ENCODE results near the gene PIP5K1C.
"Not testable (repeated sequence)": the region's sequence is repeated elsewhere in the genome, so short reads cannot be mapped to it uniquely, and the experiment has no call there.

Gene PIP5K1C

DNA sequence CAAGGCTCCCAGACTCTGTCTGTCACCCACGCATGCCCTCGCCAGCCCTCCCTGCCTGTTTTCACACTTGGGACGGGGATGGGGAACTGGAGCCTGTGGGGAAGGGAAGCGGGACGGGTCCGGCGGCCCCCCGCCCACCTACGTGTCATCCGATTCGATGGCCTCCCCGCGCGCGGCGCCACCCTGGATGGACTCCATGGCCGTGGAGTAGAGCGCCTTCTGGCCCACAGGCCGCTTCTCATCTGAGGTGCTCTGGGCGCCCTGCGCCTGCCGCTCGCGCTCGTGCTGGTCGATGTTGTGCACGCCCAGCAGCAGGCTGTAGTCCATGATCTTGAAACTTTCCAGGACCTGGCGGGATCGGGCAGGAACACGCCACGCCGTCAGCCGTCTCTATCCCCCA is 48.6 kb downstream of the PIP5K1C start:
- Mint-ChIP-seq H3K9me3 (no peaks in the 10 kb centered on the region), H3K27me3 (ENCODE audit: low read depth, poor library complexity) (no peaks in the 10 kb centered on the region), H3K36me3 (ENCODE audit: low read depth) (peaks cover 15% of the 10 kb centered on the region), H3K27ac (no peak overlapping the region), H3K4me1 (no peaks in the 10 kb centered on the region), H3K4me3 (no peak overlapping the region)
- TF ChIP-seq CTCF (IDR thresholded peaks at IDR 0.05) = no peak
- DNase-seq = no peak

- no peaks in the 10 kb centered on the region for H3K4me1 Mint-ChIP-seq
- no peak for DNase-seq
- no peak for TF ChIP-seq CTCF (IDR thresholded peaks at IDR 0.05)
- H3K36me3 Mint-ChIP-seq (ENCODE audit: low read depth) = peaks cover 15% of the 10 kb centered on the region
- H3K9me3 Mint-ChIP-seq = no peaks in the 10 kb centered on the region
- no peaks in the 10 kb centered on the region for H3K27me3 Mint-ChIP-seq (ENCODE audit: low read depth, poor library complexity)
- H3K4me3 Mint-ChIP-seq = no peak overlapping the region
- H3K27ac Mint-ChIP-seq = no peak overlapping the region
These were observed 50.4 kb downstream of the PIP5K1C start for GRCh38 chr19:3649888-3650287.

DNA sequence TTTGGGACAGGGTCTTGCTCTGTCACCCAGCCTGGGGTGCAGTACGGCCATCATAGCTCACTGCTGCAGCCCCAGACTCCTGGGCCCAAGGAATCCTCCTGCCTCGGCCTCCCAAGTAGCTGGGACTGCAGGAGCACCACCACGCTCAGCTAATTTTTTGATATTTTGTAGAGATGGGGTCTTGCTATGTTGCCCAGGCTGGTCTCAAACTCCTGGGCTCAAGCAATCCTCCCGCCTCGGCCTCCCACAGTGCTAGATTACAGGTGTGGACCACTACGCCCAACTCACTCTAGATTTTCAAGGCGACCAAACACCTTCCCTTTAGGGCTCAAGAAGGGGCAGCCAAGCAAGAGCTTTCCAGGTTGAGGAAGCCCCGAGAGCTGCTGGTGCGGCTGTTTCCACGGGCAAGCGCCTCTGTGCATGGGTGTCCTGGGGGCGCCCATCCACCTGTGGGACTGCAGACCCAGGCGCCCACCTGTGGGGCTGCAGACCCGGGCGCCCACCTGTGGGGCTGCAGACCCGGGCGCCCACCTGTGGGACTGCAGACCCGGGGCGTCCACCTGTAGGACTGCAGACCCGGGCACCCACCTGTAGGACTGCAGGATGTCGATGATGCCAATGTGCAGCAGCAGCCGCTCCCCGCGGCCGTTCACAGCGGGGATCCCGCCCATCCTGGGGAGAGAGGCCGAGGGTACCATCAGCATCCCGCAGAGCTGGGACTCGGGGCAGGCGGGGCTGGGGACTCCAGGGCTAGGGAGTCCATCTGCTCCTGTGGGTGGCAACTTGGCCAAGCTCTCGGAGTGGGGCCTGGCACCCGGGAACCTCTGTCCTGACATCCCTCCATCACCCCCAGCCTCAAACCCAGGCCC is 52.0 kb downstream of the PIP5K1C start:
- Mint-ChIP-seq H3K9me3 (no peaks in the 10 kb centered on the region), H3K4me3 (no peak overlapping the region), H3K27ac (no peak overlapping the region), H3K4me1 (no peaks in the 10 kb centered on the region), H3K27me3 (ENCODE audit: low read depth, poor library complexity) (no peaks in the 10 kb centered on the region), H3K36me3 (ENCODE audit: low read depth) (peaks cover 15% of the 10 kb centered on the region)
- no peak for TF ChIP-seq CTCF (IDR thresholded peaks at IDR 0.05)
- no peak for DNase-seq

DNA sequence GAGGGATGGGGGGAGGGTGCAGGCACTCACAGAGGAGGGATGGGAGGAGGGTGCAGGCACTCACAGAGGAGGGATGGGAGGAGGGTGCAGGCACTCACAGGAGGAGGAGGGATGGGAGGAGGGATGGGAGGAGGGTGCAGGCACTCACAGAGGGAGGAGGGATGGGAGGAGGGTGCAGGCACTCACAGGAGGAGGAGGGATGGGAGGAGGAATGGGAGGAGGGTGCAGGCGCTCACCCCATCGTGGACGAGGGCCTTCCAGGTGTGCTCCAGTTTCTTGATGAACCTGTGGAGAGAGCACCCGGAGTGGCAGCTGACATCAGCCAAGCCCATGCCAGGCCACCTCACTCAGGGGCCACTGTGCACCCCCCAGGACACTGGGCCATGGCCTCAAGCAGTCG is 53.2 kb downstream of the PIP5K1C start:
- DNase-seq; H3K9me3 Mint-ChIP-seq; H3K4me3 Mint-ChIP-seq; H3K27ac Mint-ChIP-seq; H3K4me1 Mint-ChIP-seq; H3K27me3 Mint-ChIP-seq (ENCODE audit: low read depth, poor library complexity): not testable (repeated sequence)
- peaks cover 15% of the 10 kb centered on the region for H3K36me3 Mint-ChIP-seq (ENCODE audit: low read depth)

DNA sequence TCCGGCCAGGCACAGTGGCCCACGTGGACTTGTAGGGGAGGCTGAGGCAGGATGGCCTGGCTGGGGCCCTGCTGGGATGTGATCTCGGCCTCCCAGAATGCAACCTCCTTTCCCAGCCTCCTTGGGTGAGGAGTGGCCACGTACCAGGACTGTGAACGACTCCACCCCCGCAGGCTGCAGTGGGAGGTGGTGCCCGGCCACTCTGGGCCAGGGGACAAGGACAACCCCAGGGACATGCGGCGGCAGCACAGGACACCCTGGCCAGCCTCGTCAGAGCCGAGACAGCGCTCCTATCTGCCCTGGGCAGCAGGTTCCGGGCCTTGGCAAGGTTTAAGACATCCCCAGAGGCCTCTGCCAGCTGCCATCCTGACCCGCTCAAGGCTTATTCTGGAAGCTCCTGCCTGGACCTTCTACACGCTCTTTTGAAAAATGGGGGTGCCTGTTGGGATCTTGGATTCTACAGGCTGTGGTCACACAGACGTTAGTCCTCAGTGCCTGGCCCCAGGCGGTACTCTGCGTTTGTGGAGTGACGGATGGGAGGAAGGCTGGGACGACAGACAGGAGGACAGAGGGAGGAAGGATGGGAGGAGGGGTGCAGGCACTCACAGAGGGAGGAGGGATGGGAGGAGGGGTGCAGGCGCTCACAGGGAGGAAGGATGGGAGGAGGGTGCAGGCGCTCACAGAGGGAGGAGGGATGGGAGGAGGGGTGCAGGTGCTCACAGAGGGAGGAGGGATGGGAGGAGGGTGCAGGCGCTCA is 53.8 kb downstream of the PIP5K1C start:
- DNase-seq = no peak
- Mint-ChIP-seq H3K36me3 (ENCODE audit: low read depth) (peaks cover 10% of the 10 kb centered on the region), H3K27me3 (ENCODE audit: low read depth, poor library complexity) (no peaks in the 10 kb centered on the region), H3K4me3 (no peak overlapping the region), H3K9me3 (no peaks in the 10 kb centered on the region), H3K27ac (no peak overlapping the region), H3K4me1 (no peaks in the 10 kb centered on the region)
- TF ChIP-seq CTCF (IDR thresholded peaks at IDR 0.05) = no peak

DNA sequence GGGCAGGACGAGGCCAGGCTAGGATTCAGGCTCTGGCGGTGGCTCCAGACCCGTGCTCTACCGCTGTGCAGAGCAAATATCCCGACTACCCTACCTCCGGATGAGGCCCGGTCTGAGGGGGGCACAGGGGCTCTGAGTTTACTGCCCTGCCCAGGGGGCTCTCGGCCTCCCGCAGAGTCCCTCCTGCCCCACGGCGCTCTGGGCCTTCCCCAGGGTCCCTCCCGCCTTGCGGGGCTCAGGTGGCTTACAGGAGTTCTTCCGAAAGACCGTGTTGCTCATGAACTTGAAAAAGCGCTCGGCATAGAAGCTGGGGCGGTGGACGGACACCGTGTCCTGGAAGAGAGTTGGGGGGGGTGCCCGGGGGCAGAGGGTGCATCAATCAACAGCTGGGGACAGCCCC is 54.5 kb downstream of the PIP5K1C start:
- H3K4me1 Mint-ChIP-seq = no peaks in the 10 kb centered on the region
- H3K9me3 Mint-ChIP-seq = no peaks in the 10 kb centered on the region
- H3K27ac Mint-ChIP-seq = no peak overlapping the region
- TF ChIP-seq CTCF (IDR thresholded peaks at IDR 0.05) = no peak
- H3K27me3 Mint-ChIP-seq (ENCODE audit: low read depth, poor library complexity) = no peaks in the 10 kb centered on the region
- DNase-seq = no peak
- no peak overlapping the region for H3K4me3 Mint-ChIP-seq
- peaks cover 3% of the 10 kb centered on the region for H3K36me3 Mint-ChIP-seq (ENCODE audit: low read depth)
